Fibroblast of skin of scalp (primary cell): ENCODE measurements around the gene LRRC4C.

Experiments used
- DNase-seq: peaks from one replicate; pipeline ENCODE4 v3.0.0-alpha.2; 2013

LRRC4C gene

DNA sequence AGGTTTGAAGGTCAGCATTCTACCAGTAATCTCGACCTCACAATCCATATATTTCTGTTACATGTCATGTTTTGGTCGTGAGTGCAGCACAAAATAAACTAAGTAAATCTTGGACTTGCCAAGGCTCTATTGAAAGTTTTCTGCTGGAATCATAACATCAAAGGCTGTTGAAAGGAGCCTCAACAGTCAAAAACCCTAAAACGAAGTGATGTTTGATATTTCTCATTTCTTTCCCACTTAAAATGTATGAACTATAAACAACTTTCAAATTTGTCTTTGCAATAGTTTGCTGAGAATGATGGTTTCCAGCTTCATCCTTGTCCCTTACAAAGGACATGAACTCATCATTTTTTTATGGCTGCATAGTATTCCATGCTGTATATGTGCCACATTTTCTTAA, 1118.5 kb downstream of the LRRC4C start:
- DNase-seq, result no peak

DNA sequence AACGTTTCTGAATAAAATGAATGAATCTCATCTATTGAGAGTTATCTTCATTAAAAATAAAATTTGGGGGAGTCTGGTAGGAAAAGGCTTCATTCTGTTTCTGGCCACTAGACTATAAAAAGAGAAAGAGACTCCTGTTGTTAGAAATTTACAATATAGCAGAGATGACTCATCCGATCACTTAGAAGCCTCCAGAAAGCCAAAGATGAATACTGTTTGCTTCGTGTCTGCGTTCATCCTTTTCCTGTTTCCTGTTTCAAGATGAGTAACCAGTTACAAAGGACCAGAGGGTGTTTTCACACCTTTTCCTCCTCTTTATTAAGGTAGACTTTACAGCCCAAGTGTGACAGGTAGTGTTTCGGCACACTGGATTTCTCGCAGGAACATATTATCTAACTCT, 1120.7 kb downstream of the LRRC4C start:
- peak; percentile 50 for DNase-seq

DNA sequence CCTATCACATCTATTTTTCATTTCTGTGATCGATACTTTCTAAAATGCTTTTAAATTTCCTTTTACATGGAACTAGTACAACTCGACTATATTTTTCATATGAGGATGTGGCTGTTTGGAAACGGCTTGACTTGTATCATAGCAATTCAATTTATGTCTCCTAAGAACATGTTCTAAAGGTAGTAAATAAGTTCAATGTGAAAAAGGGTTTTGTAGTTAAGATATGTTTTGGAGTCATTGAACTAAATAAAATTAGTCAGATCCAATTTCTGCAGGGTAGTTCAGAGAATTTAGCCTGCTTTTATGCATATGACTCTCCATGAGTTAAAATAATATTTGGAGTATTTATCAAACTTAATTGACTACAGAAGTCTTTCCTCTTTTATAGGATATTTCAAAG, 1121.4 kb downstream of the LRRC4C start:
- DNase-seq, result no peak

DNA sequence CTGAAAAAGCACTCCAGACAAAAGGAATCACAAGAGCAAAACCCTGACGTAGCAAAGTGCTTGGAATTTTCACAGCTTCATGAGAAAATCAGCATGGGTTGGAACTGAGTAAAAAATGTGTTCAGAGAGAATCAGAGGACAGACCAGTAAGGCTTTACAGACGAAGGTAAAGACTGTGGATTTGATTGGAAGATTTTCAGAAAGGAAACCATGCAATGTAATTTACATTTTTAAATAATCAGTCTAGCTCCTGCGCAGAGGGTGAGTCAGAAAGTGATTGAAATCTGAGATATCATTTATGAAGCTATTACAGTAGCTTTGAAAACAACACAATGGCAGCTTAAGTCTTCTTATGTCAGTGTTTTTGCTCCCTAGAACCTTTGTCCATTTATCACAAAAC, 1122.3 kb downstream of the LRRC4C start:
- no peak for DNase-seq

DNA sequence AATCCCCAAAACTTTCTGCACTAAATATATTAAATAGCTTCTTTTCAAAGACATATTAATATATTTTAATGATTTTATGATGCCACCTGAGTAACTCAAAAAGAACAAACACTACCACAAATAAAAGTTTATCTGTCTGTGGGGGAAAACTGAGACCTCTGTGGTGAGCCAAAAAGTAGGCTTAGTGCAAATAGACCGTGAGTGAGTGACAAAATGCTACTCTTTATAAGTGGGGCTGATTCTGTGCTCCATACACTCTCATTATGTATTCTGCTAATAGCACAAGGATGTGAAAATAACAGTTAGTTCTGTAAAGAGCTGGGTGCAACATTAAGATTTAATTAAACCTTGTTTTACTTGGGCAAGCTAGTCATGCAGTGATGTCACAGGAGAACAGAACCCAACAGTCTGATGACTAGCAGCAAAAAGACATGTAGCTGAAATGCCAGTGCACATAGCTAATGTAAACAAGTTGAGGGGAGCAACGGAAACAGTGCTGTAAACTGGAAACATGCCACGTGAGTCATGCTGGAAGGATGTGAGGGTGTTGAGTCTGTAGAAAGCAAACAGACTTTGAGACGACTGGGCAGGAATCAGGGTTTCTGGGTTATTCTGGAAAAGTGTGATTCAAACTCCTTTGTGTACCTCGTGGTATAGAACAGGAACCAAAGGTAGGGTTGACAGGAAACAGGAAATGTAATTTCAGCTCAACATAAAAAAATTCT, 1130.4 kb downstream of the LRRC4C start:
- peak; percentile 100 for DNase-seq

DNA sequence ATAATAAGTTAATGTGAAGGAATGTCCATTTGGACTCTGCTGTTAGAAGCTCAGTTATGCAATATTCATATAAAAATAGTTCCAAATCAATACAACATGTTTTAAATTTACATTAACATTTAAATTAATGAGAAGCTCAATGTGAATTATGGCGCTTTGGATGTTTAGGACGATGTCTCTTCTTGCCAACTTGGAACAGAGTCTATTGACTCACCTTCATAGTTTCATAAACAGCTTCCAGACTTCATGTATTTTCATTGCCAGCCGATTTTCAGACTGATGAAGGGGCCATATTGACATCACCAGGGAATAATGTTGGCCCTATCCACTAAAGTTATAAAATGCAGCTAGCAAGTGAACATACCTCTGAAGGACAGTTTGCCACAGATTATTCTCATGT, 1136.2 kb downstream of the LRRC4C start:
- DNase-seq, result no peak

DNA sequence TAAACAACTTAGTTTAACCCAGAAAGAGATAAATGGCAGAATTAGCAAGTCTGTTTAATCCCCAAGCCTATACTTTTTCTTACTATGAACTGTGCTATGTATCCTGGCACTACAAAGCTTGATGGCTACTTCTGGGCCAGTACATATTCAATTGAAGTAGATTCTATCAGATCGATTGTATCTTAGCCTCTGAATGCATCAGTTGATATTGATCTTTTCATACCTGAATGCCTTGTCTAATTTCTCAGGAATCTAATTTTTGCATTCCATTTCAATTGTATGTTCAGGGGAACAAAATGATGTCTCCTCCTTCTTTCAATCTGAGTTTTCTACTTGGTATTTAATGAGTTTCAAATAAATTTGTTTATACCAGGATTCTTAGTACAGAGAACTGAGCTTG, 1137.9 kb downstream of the LRRC4C start:
- DNase-seq, result no peak

DNA sequence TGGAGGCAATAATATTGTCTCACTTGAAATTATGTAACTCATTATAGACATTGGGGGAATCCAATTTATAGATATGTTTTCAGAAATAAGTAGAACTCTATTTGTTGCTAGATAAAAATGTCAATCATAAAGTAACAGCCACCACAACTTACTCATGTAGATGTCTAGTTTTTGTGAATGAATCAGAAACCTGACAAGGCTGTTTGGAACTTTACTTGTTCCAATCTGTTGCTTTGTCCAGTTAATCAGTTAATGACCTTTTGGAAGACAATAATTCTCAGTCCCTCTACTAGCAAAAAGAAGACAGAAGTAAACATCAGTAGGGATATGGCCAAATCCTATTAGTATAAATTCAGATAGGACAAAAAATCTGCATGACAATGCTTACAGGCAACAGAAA, 1143.3 kb downstream of the LRRC4C start:
- no peak for DNase-seq

DNA sequence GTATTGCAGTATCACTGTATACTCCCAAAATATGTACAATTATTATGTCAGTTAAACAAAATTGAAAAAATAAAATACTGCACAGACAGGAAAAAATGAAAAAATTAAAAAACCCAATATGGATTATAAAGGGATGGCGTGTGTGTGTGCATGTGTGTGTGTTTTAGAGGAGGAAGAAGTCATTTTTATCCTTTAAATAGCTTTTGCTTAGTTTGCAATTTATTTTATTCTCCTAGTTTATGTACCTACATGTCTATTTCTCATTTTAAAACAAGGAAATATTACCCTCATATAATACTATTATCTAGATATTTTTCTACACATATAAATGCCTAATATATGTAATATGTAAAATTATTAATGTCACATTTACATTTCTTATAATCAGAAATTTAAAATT, 1144.3 kb downstream of the LRRC4C start:
- no peak for DNase-seq

DNA sequence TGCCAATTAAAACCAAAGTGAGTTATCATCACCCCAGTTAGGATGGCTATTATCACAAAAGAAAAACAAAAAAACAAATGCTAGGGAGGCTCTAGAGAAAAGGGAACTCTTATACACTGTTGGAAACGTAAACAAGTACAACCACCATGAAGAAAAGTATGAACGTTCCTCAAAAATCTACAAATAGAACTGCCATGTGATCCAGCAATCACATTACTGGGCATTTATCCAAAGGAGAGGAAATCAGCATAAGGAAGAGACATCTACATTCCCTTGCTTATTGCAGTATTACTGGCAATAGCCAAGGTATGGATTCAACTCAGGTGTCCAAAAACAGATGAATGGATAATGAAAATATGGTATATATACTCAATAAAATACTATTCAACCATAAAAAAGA, 1145.1 kb downstream of the LRRC4C start:
- no peak for DNase-seq

DNA sequence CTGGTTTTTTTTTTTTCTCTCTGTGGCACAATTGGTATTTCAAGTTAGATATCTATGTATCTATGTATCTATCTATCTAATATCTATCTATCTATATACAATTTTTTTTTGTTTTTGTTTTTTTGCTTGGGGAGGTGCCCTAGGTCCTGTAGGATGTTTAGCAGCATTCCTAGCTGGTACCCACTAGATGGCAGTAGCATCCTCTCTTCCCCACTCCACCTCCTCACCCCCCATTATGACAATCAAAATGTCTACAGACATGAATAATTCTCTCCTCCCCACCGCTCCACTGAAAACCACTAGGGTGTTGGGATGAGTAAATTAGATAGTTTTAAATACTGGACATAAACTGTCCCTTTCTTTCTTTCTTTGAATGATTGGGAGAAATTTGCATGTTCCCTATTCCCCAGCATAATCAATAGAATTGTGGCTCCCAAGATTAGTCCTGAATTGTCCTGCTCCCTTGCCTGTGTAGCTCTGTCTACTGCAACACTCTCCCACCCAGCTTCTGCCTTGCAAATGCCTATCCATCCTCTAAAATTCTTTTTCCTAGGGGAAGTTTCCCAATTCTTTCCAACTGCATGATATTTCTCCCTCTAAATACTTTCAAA, 1152.4 kb downstream of the LRRC4C start:
- DNase-seq, result peak; percentile 71

DNA sequence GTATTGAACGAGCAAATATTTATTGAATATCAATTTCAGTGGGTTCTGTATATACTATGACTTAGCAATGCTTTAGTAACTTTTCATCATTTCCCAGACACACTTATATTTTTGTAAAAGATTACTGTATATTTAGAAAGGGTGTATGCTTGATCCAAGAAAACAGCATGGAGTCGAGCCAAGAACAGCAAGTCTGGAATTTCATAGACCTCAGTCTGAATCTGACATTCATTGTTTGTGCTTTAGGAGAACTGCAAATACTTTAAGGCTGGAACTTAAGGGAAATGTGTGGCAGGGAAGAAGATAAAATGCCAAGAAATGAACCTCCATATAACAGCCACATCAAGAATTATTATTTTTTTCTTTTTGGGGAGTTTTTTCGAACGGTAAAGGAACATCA, 1156.8 kb downstream of the LRRC4C start:
- DNase-seq, result peak; percentile 93

DNA sequence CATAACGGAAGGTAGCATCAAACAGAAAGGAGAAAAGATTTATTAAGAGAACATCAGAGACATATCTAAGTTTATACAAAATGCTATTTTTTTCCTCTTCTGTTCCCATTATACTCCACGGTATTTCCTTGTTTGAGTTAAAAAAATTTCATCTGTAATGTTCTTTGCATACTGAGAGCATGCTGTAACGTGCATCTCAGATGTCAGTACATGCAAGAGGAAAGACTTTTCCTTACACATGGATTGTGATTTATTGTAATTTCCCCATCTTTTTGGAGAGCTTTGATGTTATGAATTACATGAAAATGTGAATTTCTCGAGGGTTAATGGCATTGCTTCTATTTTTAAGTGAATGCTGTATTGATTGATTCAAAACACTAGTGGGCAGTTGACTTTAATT, 1164.0 kb downstream of the LRRC4C start:
- no peak for DNase-seq

DNA sequence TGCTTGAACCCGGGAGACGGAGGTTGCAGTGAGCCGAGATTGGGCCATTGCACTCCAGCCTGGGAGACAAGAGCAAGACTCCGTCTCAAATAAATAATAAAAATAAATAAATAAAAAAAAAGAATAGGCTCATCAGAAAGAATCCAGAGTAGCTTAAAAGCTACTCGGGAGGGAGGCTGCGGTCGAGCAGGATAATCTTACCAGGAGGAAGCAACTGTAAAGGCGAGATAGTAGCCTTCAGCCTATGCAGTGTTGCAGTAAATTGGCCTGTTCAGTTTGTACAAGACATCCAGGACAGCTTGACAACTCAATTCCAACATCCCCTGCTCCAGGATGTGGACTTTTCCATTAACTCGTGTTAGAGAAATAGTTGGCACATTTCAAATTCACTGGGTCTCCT, 1164.7 kb downstream of the LRRC4C start:
- DNase-seq, result no peak

DNA sequence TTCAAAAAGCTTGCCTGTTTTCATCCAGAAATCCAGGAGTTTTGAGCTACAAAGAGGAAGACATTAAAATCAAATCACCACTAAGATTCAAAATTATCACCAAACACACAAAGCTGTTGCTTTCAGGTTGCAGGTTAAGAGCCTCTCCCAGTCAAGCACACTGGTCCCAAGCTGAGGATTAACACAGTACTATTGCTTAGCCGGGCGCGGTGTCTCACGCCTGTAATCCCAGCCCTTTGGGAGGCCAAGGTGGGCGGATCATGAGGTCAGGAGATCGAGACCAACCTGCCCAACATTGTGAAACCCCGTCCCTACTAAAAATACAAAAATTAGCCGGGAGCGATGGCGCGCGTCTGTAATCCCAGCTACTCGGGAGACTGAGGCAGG, 1165.1 kb downstream of the LRRC4C start:
- DNase-seq, result no peak

DNA sequence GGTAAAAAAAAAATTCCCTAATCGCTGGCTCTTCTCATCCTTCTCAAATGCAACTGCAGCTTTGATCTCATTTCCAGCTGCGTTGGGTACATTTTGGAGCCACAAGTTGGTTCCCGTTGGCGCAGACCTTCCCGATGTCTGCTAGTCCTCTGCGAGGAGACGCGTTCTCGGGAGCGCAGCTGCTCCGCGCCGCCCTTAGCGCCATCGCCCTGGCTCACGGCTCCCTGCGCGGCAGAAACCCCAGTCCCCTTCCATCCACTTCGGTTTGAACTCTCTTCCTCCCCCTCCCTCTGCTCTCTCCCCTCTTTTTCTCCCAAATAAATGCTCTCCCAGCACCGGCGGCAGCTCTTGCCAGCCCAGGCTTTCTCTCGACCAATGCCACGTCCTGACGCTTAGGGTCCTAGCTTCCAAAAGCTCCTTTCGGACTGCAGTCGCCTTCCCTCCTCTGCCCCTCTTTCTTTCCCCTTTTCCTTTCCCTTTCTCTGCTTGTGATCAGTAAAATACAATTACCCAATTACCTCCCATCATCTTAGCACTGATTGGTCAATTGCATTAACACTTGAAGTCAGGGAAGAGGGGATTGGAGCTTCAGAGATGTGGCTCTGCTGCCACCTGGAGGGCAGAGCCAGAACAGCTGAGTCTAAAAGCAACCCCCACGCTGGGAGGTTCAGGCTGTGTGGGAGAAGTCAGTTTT, 1165.7 kb downstream of the LRRC4C start:
- peak; percentile 93 for DNase-seq

DNA sequence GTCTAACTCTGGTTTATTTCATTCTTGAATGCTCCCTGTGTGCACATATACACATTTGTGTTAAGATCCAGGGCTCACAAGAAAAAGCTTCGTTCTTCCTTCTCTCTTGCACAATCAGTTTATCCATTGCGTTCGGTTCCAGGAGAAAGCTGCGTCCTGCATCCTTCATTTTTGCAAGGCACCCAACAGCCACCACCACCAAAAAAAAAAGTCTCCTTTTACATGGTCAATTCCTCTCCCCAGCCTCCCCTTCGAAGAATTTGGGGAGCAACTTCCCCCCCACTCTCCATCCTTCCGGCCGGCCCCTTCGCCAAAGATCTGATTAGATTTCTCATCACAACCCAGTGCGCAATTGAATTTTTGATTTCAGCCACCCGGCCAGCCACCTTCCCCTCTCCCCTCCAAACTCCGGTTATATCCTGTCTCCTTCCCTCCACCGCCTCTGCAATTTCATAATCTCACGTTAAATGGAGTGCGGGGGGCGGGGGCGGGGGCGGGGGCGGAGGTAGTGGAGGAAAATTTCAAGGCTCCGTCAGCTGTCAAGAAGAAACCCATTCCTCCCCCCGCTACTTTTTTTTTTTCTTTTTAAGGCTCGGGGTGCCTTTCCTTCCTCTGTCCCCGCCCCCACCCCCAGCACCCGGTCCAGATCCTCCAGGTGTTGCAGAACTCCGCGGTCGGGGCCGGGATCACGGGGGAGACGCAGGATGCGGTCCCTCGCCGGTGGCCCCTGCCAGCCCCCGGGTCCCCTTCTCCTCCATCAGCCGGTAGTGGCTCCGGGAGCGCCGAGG, 1166.5 kb downstream of the LRRC4C start:
- DNase-seq, result no peak

DNA sequence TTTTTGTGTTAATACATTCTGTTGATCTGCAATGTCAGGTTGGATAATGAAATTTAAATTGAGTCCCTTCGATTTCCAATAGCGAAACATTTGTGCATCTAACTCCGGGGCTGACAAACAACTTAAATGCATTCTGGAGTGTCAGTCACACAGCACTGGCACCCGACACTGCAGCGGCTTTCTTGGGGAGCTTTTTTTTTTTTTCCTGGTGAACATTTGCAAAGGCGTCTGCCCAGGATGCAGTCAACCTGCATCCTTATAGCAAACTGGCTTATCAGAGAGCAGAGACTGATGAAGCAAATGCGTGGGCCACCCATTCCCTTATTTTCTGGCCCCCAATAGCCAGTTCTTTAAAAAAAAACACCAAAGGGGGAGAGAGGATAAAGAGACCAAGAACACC, 1167.7 kb downstream of the LRRC4C start:
- no peak for DNase-seq

DNA sequence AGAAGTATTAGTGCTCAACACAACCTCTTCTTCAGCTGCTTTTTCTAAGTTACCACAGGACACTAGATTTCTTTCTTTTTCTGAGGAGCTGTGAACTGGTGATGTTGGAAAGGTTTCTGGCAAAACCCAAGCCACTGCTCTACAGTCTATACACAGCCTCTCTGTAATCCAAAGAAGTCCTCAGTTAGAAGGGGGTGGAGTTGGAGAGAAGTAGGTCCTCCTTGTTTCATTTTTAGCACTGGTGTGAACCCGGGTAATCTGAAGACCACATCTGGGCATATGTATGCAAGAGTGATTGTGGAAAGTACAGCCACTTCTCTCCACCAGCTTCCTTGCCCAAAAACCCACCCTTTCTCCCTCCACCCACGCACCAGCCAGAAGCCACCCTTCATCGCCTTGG, 1168.1 kb downstream of the LRRC4C start:
- DNase-seq, result no peak

DNA sequence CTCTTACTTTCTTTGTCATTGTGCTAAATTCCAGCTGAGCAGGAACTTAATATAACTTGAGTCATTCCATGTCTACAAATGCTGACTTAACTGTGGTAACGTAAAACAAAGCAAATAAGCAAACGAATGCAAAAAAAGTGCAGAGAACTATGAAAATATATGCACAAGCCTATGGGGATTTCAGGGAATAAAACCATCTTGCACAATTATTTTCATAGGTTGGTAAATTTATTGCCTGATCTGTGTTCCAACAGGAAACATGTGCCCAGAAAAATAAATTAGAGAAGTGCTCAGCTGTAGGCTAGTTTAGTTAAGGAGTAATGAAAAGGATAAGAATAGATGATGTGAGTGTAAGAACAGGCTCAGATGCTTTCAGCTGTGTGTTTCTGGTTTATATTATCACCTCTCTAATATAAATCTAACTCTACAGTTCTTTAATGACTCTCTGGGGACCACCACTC, 1169.3 kb downstream of the LRRC4C start:
- DNase-seq, result peak; percentile 50

DNA sequence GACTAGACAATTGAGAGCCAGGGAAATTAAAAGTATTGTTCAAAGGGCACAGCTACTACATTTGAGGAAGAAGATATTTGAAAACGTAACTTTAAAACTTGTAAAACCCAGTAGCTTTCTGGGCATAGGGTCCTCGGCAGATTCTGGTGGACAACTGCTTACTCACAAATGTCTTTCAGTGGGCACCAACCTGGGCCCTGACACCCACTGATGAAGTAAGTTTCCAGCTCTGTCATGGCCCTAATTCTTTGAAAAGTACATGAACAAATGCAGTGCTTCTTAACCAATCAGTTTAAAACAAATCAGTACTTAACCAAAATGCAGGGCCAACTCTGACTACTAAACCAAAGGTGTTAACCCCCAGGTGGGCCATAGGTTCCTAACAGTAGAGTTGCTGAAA, 1170.1 kb downstream of the LRRC4C start:
- no peak for DNase-seq

DNA sequence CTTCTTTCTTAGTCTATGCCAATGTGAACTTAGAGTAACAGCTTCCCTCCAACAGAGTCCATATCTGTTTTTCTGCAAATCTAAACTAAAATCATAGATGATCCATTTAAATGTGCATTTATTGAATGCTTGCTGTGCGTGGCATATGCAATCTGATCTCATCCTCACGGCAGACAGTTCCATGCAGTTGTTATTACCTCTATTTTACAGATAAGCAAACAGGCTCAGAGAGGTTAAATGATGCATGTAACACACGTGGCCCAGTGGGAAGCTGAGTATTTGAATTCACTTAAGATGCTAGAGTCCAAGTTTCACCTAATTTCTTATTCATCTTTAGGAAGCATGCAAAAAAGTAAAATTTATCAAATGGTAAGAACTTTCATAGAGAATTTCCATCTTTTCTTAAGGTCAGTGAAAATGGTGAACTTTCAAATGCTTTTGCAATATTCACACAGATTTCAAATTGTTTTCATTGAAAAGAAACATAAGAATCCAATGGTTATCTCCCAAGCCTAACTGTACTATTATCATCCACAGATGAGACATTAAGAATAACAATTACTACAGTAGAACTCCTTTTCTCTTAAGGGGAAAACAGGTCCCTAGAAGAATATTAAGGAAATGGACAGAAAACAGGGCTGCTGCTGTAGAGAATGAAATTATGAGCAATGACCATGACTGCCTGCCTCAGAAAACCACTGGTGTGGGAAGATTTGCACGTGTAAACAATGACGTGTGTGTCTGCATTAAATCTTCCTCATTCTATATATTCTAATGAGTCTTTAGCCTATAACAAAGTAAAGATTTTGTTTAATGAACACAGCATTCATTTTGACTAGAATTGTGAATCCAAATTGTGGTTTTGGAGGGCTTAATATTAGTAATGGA, 1171.3 kb downstream of the LRRC4C start:
- no peak for DNase-seq
